GM18520 (cell line): ENCODE data around the gene SHTN1.

Experiments
- ATAC-seq: cut with Tn5 transposase; IDR thresholded peaks from one replicate; pipeline ENCODE4 v1.9.1; 2021; ENCODE audit not compliant: unreplicated experiment

Gene SHTN1

GRCh38 chr10:116873134-116873533, 131.9 kb downstream of the SHTN1 start:
- no peak for ATAC-seq

DNA sequence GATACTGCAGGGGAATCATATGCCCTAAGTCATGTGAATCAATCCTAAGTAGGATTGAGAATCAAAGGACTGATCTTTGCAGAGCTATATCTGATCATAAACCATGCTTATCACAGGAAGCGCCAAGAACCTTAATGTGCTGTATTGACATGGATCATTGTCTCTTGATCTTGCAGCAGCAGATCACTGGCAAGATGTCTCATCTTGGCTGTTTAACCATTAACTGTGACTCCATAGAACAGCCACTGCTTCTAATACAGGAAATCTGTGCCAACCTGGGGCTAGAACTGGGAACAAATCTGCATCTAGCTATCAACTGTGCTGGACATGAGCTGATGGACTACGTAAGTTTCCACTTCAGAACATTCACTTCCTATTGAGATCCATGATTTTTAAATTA, 134.0 kb downstream of the SHTN1 start:
- ATAC-seq: no peak

GRCh38 chr10:116868722-116869121, 136.3 kb downstream of the SHTN1 start:
- no peak for ATAC-seq

GRCh38 chr10:116868198-116868676, 136.8 kb downstream of the SHTN1 start:
- no peak for ATAC-seq

DNA sequence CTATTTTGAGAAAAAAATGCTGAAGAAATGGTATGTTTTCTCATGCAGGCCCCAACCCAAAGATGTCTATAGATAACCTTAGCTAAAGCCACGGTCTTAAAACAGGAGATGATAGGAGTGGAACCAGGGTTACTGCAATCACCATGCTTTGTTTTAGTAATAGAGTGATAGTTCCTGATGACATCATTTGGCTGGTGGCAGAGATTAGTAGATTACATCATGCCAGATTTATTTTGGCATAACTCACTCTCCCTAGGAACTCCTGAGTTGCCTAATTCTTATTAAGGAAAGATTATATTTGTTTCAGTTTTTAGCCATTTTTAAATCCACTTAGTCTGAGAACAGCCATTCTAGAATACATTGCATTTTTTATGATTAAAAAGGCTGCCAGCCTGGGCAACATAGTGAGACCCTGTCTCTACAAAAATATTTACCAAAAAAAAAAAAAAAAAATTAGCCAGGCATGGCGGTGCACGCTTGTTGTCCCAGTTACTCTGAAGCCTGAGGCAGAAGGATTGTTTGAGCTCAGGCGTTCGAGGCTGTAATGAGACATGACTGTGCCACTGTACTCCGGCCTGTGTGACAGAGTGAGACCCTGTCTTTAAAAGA, 137.9 kb downstream of the SHTN1 start:
- ATAC-seq: no peak

- ATAC-seq: no peak
These were observed 138.9 kb downstream of the SHTN1 start for GRCh38 chr10:116866066-116866465.

DNA sequence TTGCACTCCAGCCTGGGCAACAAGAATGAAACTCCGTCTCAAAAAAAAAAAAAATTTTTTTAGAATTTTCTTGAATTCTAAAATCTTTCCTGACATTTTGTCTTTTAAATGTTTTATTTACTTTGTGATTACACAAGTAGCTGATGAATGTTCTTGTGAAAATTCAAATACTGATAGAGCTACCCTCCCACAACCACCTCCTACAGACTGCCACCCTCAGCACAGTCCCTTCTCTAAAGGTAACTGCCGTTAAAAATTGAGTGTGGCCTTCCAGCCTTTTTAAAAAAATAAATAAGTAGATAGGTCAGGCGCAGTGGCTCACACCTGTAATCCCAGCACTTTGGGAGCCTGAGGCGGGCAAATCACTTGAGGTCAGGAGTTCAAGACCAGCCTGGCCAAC, 140.6 kb downstream of the SHTN1 start:
- no peak for ATAC-seq

- no peak for ATAC-seq
These were observed 143.2 kb downstream of the SHTN1 start for GRCh38 chr10:116861796-116862195.

GRCh38 chr10:116857156-116857555, 147.8 kb downstream of the SHTN1 start:
- no peak for ATAC-seq

DNA sequence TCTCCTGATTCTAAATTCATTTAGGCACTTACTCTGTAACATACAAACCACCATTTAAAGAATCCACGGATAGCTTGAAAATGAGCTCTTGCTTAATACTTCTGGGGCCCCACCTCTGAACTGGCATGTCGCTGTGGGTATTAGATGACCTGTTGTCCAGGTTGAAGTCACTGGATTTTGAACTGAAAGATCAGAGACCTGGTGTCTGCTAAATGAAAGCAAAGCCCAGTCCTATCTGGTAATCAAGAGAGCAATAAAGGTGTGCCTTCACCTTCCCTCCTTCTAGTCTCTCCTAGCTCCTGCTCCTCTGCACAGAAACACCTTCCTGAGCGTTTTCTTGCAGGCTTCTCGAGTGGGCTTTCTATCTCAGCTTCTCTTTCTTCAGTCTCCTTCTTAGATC, 151.3 kb downstream of the SHTN1 start:
- no peak for ATAC-seq

GRCh38 chr10:116853287-116853686, 151.7 kb downstream of the SHTN1 start:
- ATAC-seq: no peak

- ATAC-seq: no peak
These were observed 152.7 kb downstream of the SHTN1 start for GRCh38 chr10:116852246-116852645.

- ATAC-seq: no peak
These were observed 154.9 kb downstream of the SHTN1 start for GRCh38 chr10:116850058-116850611.

- no peak for ATAC-seq
These were observed 155.5 kb downstream of the SHTN1 start, which contains the start of gene ENO4 for GRCh38 chr10:116849248-116850057. Gene ENO4, plus strand, starts transcription at chr10:116849499. Its CDS starts 68 bp downstream, at chr10:116849567.

GRCh38 chr10:116848944-116849247, 156.1 kb downstream of the SHTN1 start:
- no peak for ATAC-seq

DNA sequence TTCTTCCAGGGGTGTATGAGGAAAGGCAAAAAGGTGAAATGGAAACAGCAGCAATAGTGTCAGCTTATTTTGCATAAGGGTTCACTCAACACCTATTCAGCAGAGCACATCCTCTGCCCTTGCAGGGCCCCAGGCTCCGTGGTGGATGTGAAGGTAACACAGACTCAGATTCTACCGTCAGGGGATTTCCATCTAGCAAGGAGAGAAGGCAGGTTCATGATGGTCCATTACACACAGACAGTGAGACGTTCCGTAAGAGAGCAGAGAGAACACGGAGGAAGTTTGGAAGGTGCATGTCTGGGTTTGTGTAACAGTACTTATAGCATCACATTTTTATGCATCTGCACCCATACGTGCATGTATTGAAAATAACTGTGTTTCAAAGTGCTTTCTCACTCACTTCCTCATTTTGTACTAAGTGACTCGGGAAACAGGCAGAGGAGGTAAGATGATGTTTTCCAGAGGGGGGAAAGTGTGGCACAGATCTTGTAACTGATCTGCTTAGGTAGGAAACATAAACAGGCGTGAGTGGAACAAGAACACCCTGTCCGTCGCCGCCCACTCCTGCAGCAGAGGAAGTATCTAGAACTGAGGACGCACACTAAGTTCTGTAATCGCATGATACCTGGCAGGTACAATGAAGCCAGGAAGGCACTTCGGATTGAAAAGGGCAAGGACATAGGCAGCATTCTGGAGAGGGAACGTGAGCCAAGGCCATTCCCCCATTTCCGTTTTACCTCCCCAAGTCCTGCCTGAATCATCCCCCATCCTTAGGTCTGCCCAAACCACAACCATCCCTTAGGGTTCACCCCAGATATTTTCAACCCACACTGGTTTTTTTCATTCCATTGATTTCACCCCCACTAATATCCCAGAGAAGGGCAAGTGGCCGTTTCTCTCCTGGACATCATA, 156.7 kb downstream of the SHTN1 start:
- ATAC-seq: peak; percentile 83

- no peak for ATAC-seq
These were observed 159.2 kb downstream of the SHTN1 start for GRCh38 chr10:116845823-116846222.

DNA sequence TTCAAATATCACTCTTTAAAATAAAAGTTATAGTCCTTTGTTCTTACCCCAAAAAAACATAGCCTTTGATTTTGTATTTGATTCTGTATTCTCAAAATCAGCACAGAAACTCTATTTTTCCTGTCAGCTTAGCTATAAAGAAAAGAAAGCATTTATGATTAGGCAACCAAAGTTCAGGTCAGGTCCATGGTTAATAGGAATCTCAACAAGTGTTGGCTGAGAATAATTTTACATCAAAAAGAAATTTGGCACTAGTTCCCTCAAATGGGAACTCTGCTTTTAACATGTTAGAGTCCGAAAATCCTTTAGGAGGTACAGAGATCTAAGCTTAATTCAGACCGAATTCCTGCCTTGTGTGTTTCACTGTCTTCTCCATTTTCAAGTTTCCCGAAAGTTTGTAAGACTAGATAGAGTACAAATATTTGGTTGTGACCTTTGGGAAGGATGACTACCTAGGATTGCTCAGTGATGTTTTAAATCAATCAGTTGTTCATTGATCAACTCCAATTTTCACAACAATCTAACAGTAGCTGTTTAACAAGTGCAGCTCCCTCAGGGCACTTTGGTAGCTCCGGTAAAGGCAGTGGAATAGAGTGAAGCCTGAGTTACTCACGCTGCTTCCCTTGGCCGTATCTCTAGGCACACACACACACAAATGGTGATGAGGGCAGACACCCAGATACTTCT, 164.5 kb downstream of the SHTN1 start:
- ATAC-seq: no peak

DNA sequence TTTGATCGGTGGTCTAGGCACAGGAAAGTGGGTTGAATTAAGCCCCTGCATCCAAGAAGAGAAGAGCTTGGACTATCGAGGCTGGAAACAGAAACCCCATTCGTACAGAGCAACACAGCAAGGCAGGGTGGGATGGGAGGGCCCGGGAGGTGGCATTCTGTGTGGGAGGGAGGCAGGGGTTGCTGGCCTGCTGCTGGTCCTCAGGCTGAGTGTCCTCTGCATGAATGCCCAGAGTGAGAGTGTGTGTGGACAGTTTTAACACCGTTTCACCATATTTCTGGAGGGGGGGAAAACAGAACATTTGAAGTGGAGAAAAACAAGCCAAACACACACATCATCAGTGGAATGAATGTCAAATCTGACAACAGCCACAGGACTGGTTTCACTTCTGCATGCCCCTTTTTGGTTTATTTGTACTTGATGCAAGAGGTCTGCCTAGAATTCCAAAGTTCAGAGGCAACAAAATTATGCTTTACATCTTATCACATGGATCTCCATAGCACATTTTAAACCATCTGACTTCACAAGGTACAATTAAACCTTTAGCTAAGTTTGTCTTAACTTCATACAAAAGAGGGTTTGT, 166.8 kb downstream of the SHTN1 start:
- ATAC-seq: peak; percentile 61

DNA sequence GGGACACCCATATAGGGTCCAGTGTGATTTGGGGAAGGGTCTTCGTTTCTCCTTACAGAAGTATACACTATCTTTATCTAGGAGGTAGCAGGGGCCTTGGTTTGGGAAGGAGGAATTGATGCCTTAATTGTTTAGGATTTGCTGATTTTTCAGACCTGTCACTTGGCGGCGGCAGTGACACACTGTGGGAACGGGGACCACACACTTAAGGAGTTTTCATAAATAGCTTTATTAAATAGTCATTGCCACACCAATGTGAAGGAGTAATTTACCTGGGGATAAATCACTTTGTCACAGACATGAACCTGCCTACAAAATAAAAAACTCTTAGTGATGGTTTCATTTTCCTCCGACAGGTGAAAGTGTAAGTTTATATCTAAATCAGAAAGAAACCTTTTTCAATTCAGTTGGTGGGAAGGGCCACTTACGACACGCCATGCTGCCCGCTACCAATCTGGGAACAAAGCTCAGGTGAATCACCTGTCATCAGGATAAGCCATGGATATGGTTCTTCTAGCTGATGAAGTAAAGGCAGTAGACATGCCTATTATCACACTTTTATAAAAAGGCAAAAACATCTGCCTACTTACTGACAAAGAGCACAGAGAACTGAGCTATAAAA, 168.0 kb downstream of the SHTN1 start:
- ATAC-seq: no peak
